Panc1 (cell line): ENCODE measurements around the gene GLG1. TPM values are rescaled to one million over a fixed set of nuclear protein-coding genes. Genes with fewer than 3 reads are reported as not detected.

Experiments
- ATAC-seq: fragments of 200-7000 bp; cut with Tn5 transposase; 2 replicates; pipeline ENCODE4 v1.9.1; 2020; ENCODE audit warnings: mild to moderate bottlenecking, moderate library complexity
- BruUV-seq: library from RNA; stranded (reverse); fragments of 400-500 nt; replicated peaks from 2 replicates; lab custom pipeline; 2021; lab: Mats Ljungman, UMichigan
- CTCF ChIA-PET: fragments of 300-600 bp; sonication (Branson Sonifier 250); formaldehyde crosslinking; loops from one replicate; lab custom pipeline; 2022; ENCODE audit warnings: antibody characterized with exemption; lab: Charles Lee
- POLR2A ChIA-PET: fragments of 300-600 bp; sonication (Branson Sonifier 250); formaldehyde crosslinking; loops from one replicate; lab custom pipeline; 2022; ENCODE audit warnings: antibody characterized with exemption; lab: Charles Lee
- DNase-seq: peaks from one replicate; pipeline ENCODE4 v3.0.0-alpha.2; 2010; ENCODE audit warnings: low read depth, low spot score
- H3K27ac ChIP-seq: 2 replicates; pipeline ENCODE4 v1.5.1; 2011; ENCODE audit warnings: mild to moderate bottlenecking, low read length, inconsistent platforms
- H3K27me3 ChIP-seq: fragments of 200-500 bp; sonication (Bioruptor generic); 2 replicates; pipeline ENCODE4 v1.6.0; 2014; ENCODE audit warnings: low read length, inconsistent platforms; ENCODE audit not compliant: control insufficient read depth, insufficient read depth
- H3K36me3 ChIP-seq: fragments of 200-500 bp; sonication (Bioruptor generic); 2 replicates; pipeline ENCODE4 v1.5.1; 2014; ENCODE audit warnings: inconsistent platforms, mild to moderate bottlenecking, low read length, moderate library complexity; ENCODE audit not compliant: control insufficient read depth, insufficient read depth
- H3K4me1 ChIP-seq: 2 replicates; pipeline ENCODE4 v1.5.1; 2011; ENCODE audit warnings: inconsistent platforms, mild to moderate bottlenecking, low read length, moderate library complexity; ENCODE audit not compliant: control insufficient read depth, insufficient read depth
- H3K4me3 ChIP-seq, 2 experiments: 2 replicates each; pipeline ENCODE4 v1.5.1; 2011 to 2012; ENCODE audit warnings: low read depth in 2 of 2, low read length in 2 of 2, mild to moderate bottlenecking in 2 of 2, inconsistent platforms in 1 of 2, moderate library complexity in 1 of 2
- H3K9me3 ChIP-seq: fragments of 200-500 bp; sonication (Bioruptor generic); 2 replicates; pipeline ENCODE4 v1.5.1; 2014; ENCODE audit warnings: low read depth, mild to moderate bottlenecking, inconsistent platforms, low read length, moderate library complexity; ENCODE audit not compliant: control insufficient read depth, insufficient read depth
- POLR2AphosphoS5 ChIP-seq: IDR thresholded peaks from 2 replicates; pipeline ENCODE4 v1.6.1; 2012; ENCODE audit warnings: mild to moderate bottlenecking, low read depth, low read length, moderate library complexity
- SIN3A ChIP-seq: IDR thresholded peaks from 2 replicates; pipeline ENCODE4 v1.6.1; 2012; ENCODE audit warnings: low read depth, mild to moderate bottlenecking, low read length, moderate library complexity, borderline replicate concordance; ENCODE audit not compliant: insufficient read depth
- TCF7L2 ChIP-seq: IDR thresholded peaks from 2 replicates; pipeline ENCODE4 v1.6.1; 2011; ENCODE audit warnings: mild to moderate bottlenecking, low read depth, low read length, inconsistent platforms
- in situ Hi-C: cut with HindIII; loops from 2 replicates; pipeline ENCODE4 v1.10.0; 2016; ENCODE audit warnings: low sequenced_read_pairs, low pct_unique_long_range_greater_than_20kb
- intact Hi-C: fragments of 100-400 bp; cut with micrococcal nuclease; formaldehyde crosslinking; loops from one replicate; pipeline ENCODE4 v1.10.0; 2022; ENCODE audit not compliant: unreplicated experiment
- total RNA-seq: library from RNA; stranded (reverse); gene quantifications from one replicate; pipeline ENCODE4 v1.2.1, GENCODE V29; 2021; ENCODE audit not compliant: unreplicated experiment
- TF ChIP-seq, protein P1 (sequence below): fragments of 450-650 bp; IDR thresholded peaks from 2 replicates; pipeline ENCODE4 v1.5.1; 2017; ENCODE audit warnings: mild to moderate bottlenecking
- TF ChIP-seq, protein P2 (sequence below), 2 experiments: IDR thresholded peaks; 2 replicates each; pipeline ENCODE4 v1.6.1; 2011 to 2012; ENCODE audit warnings: low read depth in 2 of 2, control low read depth in 1 of 2, low read length in 1 of 2, mild to moderate bottlenecking in 1 of 2, moderate library complexity in 1 of 2; ENCODE audit not compliant: insufficient read depth in 1 of 2

The GLG1 gene
- total RNA-seq, 1 experiment from 2014 or later = 75.9 TPM

DNA sequence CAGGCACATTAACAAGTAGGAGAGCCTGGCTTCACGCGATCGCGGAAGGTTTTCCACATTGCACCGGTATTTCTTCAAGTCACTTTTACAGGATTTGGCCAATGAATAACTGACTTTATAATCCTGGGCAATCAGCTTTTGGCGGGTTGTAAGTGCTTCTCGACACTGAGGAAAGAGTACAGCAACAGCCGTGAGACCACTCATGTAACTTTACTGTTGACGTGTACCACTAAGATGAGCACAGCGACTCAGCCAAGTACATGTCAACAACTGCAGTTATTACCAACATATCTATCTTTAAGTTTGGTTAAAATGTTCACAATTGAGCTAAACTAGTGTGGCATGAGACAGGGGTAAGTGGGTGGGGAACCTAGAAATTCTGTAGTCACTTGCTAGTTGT, 113.9 kb downstream of the GLG1 start:
- Histone ChIP-seq H3K36me3 (peaks cover 4% of the 10 kb centered on the region; the same call in 1 of the 2 replicates), H3K27me3 (no peaks in the 10 kb centered on the region), H3K9me3 (no peaks in the 10 kb centered on the region), H3K4me3 (no peak overlapping the region), H3K4me1 (no peaks in the 10 kb centered on the region), H3K27ac (no peak overlapping the region)
- ChIA-PET POLR2A (interaction anchor here (0.7 kb wide), 1 partner anchor 1004 kb away, joined by 9 read pairs; no protein-coding TSS in a partner anchor), CTCF (no interaction called here)
- BruUV-seq = no TSS peak
- in situ Hi-C loops (no loop called here), intact Hi-C loops (no loop called here)
- DNase-seq (no peak), ATAC-seq (no peak)
- no peak for TF ChIP-seq SIN3A
- TF ChIP-seq, protein P1, sequence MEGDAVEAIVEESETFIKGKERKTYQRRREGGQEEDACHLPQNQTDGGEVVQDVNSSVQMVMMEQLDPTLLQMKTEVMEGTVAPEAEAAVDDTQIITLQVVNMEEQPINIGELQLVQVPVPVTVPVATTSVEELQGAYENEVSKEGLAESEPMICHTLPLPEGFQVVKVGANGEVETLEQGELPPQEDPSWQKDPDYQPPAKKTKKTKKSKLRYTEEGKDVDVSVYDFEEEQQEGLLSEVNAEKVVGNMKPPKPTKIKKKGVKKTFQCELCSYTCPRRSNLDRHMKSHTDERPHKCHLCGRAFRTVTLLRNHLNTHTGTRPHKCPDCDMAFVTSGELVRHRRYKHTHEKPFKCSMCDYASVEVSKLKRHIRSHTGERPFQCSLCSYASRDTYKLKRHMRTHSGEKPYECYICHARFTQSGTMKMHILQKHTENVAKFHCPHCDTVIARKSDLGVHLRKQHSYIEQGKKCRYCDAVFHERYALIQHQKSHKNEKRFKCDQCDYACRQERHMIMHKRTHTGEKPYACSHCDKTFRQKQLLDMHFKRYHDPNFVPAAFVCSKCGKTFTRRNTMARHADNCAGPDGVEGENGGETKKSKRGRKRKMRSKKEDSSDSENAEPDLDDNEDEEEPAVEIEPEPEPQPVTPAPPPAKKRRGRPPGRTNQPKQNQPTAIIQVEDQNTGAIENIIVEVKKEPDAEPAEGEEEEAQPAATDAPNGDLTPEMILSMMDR = no peak
- TF ChIP-seq, protein P2, sequence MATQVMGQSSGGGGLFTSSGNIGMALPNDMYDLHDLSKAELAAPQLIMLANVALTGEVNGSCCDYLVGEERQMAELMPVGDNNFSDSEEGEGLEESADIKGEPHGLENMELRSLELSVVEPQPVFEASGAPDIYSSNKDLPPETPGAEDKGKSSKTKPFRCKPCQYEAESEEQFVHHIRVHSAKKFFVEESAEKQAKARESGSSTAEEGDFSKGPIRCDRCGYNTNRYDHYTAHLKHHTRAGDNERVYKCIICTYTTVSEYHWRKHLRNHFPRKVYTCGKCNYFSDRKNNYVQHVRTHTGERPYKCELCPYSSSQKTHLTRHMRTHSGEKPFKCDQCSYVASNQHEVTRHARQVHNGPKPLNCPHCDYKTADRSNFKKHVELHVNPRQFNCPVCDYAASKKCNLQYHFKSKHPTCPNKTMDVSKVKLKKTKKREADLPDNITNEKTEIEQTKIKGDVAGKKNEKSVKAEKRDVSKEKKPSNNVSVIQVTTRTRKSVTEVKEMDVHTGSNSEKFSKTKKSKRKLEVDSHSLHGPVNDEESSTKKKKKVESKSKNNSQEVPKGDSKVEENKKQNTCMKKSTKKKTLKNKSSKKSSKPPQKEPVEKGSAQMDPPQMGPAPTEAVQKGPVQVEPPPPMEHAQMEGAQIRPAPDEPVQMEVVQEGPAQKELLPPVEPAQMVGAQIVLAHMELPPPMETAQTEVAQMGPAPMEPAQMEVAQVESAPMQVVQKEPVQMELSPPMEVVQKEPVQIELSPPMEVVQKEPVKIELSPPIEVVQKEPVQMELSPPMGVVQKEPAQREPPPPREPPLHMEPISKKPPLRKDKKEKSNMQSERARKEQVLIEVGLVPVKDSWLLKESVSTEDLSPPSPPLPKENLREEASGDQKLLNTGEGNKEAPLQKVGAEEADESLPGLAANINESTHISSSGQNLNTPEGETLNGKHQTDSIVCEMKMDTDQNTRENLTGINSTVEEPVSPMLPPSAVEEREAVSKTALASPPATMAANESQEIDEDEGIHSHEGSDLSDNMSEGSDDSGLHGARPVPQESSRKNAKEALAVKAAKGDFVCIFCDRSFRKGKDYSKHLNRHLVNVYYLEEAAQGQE (IDR thresholded peaks at IDR 0.05; ENCODE audit: insufficient read depth in 1 of 2, low read depth in 2 of 2, low read length in 1 of 2) = no peak
- no peak for TF ChIP-seq POLR2AphosphoS5
- no peak for TF ChIP-seq TCF7L2

DNA sequence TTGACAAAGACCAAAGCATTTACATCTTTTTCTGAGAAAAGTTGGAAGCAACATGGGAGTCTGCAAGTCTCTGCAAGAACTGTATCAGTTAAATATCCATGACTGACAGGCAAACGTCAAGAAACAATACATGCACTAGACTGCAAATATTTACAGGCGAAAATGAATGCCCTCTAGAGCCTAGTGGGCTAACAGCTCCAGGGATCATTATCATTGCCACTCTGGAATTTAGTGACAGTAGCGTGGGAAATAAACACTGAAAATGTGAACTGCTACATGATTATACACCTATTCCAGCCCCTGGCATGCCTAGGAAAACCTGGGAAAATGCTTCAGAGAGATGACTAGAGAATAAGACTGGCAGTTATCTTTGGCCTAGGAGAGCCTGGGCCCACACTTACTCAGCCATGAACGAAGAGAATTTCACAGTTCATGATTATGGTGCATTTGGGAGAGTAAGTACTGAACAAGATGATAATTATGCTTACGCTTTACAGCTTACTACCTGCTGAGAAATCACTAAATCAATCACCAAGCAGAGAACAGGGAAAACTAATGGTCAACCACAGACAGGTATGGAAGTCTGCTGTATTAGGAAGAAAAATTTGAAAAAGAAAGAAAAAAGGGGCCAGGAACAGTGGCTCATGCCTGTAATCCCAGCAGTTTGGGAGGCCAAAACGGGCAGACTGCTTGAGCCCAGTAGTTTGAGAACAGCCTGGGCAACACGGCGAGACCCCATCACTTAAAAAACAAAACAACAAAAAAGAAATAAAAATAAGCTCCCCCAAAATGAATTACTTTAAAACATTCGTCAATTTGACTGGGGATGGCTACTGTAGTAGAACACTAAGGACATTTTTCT, 119.0 kb downstream of the GLG1 start:
- ChIA-PET POLR2A (no interaction called here), CTCF (no interaction called here)
- no peak overlapping the region for H3K27ac ChIP-seq
- in situ Hi-C loops = no loop called here
- no peaks in the 10 kb centered on the region for H3K27me3 ChIP-seq
- ATAC-seq (no peak), DNase-seq (no peak)
- H3K4me3 ChIP-seq = no peak overlapping the region
- BruUV-seq = no TSS peak
- peaks cover 2% of the 10 kb centered on the region; the same call in 1 of the 2 replicates for H3K36me3 ChIP-seq
- no peaks in the 10 kb centered on the region for H3K9me3 ChIP-seq
- no peaks in the 10 kb centered on the region for H3K4me1 ChIP-seq
- TF ChIP-seq TCF7L2 = no peak
- no peak for TF ChIP-seq POLR2AphosphoS5
- no peak for TF ChIP-seq SIN3A
- TF ChIP-seq, protein P2 (IDR thresholded peaks at IDR 0.05; ENCODE audit: insufficient read depth in 1 of 2, low read depth in 2 of 2, low read length in 1 of 2) = no peak
- TF ChIP-seq, protein P1 = no peak
- intact Hi-C loops = no loop called here
